Astrocyte of the spinal cord (primary cell): ENCODE measurements around the gene GPBAR1.
"Not testable (repeated sequence)": the region's sequence is repeated elsewhere in the genome, so short reads cannot be mapped to it uniquely, and the experiment has no call there.

Source experiments
- DNase-seq: peaks from one replicate; pipeline ENCODE4 v3.0.0; 2011; ENCODE audit warnings: low read depth, low spot score
- H3K4me3 ChIP-seq: 2 replicates; pipeline ENCODE4 v1.5.1; 2011; ENCODE audit warnings: low read depth, mild to moderate bottlenecking, low read length, moderate library complexity
- CTCF ChIP-seq: IDR thresholded peaks from 2 replicates; pipeline ENCODE4 v1.5.1; 2012; ENCODE audit warnings: low read depth, mild to moderate bottlenecking, low read length, inconsistent platforms
- in situ Hi-C: cut with HindIII; loops from 2 replicates; pipeline ENCODE4 v1.10.0; 2017; ENCODE audit warnings: low sequenced_read_pairs

GPBAR1 gene

GRCh38 chr2:218270721-218271486 is 10.1 kb downstream of the GPBAR1 start:
- H3K4me3 ChIP-seq, result peak overlapping the region; percentile 88
- DNase-seq, result no peak
- in situ Hi-C loops, result no loop called here
- no peak for TF ChIP-seq CTCF

- in situ Hi-C loops, result no loop called here
- DNase-seq, result no peak
- H3K4me3 ChIP-seq, result peak overlapping the region; percentile 88
- TF ChIP-seq CTCF, result no peak
Observed at GRCh38 chr2:218271487-218271797, 10.6 kb downstream of the GPBAR1 start.

- no peak for TF ChIP-seq CTCF
- no peak overlapping the region for H3K4me3 ChIP-seq
- no peak for DNase-seq
- in situ Hi-C loops, result no loop called here
Observed at GRCh38 chr2:218271865-218272530, 11.2 kb downstream of the GPBAR1 start.

GRCh38 chr2:218272531-218273212 is 11.9 kb downstream of the GPBAR1 start:
- DNase-seq, result peak; percentile 86
- in situ Hi-C loops, result no loop called here
- peak; percentile 94 for TF ChIP-seq CTCF
- no peak overlapping the region for H3K4me3 ChIP-seq

- H3K4me3 ChIP-seq, DNase-seq, in situ Hi-C loops: not testable (repeated sequence)
Observed at GRCh38 chr2:218273214-218273907, 12.5 kb downstream of the GPBAR1 start.

GRCh38 chr2:218273908-218274249 is 13.1 kb downstream of the GPBAR1 start:
- in situ Hi-C loops, result no loop called here
- H3K4me3 ChIP-seq, result no peak overlapping the region
- no peak for TF ChIP-seq CTCF
- DNase-seq, result no peak
